ENCODE results near the gene ERFL.

Gene ERFL

DNA sequence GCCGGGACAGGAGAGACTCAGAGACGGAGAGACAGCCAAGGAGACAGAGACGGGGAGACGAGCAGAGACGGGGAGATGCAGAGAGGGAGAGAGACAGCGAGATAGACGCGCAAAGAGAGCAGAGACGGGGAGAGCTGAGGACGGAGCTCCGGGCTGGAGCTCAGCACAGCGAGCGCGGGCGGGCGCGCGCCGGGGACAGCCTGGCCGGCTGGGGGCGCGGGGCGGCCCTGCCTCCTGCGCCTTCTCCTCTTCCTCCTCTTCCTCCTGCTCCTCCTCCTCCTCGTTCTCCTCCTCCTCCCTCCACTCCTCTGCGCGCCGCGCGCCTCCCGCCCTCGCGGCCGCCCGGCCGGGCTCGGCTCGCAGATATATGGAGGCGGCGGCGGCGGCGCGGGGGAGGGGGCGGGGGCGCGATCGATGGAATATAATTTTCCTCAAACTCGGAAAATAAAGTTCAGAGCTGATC, at the start of gene ERFL:
Gene ERFL, minus strand, starts transcription at position 229 of the 463 bp plus-strand sequence. CDS start 15,530 bp downstream, outside the sequence.
- no peak within 1 kb of the TSS for H2AFZ ChIP-seq (ENCODE audit: low read depth)
- H3K27ac ChIP-seq: no peak within 1 kb of the TSS
- no peaks in the 10 kb centered on the region for H3K4me1 ChIP-seq (ENCODE audit: low read depth, poor library complexity, severe bottlenecking)
- peaks cover 91% of the 10 kb centered on the region for H3K27me3 ChIP-seq (ENCODE audit: insufficient read depth, low read depth)
- H3K4me3 ChIP-seq (IDR thresholded peaks at IDR 0.05; ENCODE audit: insufficient read depth, low read depth, low read length): no peak within 1 kb of the TSS
- H4K20me1 ChIP-seq (ENCODE audit: insufficient read depth): no peaks in the 10 kb centered on the region
- TF ChIP-seq CTCF (conservative IDR thresholded peaks at IDR 0.05; ENCODE audit: low read depth, low read length): no peak
- H3K4me2 ChIP-seq: no peak within 1 kb of the TSS
- H3K79me2 ChIP-seq (ENCODE audit: insufficient read depth, low read depth): no peaks in the 10 kb centered on the region
- H3K9ac ChIP-seq: no peak within 1 kb of the TSS
- no peaks in the 10 kb centered on the region for H3K36me3 ChIP-seq (ENCODE audit: insufficient read depth)

DNA sequence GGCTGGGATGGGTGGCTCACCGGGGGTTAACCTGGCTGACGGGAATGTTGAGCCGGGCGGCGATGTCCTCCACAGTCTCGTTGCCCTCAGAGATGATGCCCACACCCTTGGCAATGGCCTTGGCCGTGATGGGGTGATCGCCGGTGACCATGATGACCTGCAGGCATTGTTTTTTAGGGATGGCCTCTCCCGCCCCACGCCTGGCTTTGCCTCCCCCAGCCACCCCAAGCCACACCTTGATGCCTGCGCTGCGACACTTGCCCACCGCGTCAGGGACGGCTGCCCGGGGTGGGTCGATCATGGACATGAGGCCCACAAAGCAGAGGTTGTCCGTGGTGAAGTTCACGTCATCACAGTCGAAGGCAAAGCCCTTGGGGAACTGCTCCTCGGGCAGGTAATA, 49.7 kb upstream of the ERFL start:
- Histone ChIP-seq H3K4me1 (ENCODE audit: low read depth, poor library complexity, severe bottlenecking) (no peaks in the 10 kb centered on the region), H3K27ac (no peak overlapping the region), H3K27me3 (ENCODE audit: insufficient read depth, low read depth) (peaks cover 98% of the 10 kb centered on the region), H3K79me2 (ENCODE audit: insufficient read depth, low read depth) (no peaks in the 10 kb centered on the region), H3K9ac (no peak overlapping the region), H4K20me1 (ENCODE audit: insufficient read depth) (no peaks in the 10 kb centered on the region), H3K4me3 (IDR thresholded peaks at IDR 0.05; ENCODE audit: insufficient read depth, low read depth, low read length) (no peak overlapping the region), H3K4me2 (no peak overlapping the region), H2AFZ (ENCODE audit: low read depth) (no peak overlapping the region), H3K36me3 (ENCODE audit: insufficient read depth) (no peaks in the 10 kb centered on the region)
- TF ChIP-seq CTCF (conservative IDR thresholded peaks at IDR 0.05; ENCODE audit: low read depth, low read length): no peak

DNA sequence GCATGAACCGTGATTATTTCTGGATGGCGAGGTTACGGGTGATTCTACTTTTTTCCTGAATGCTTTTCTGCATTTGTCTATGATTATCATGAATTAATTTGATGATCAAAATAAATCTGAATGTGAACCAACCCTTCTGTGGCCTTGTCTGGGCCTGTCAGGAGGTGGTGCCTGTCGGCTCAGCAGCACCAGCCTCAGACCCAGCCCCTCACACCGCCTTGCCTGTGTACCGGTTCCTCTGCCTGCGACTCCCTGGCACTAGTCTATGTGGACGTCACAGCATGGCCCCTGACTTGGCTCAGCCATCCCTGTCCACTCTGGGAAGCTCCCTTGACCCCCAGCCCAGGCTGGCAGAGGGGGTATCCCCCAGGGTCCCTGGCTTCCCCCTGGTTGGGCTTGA, 46.4 kb upstream of the ERFL start:
- Histone ChIP-seq H3K27me3 (ENCODE audit: insufficient read depth, low read depth) (peaks cover 95% of the 10 kb centered on the region), H3K4me3 (IDR thresholded peaks at IDR 0.05; ENCODE audit: insufficient read depth, low read depth, low read length) (no peak overlapping the region), H3K9ac (no peak overlapping the region), H3K27ac (no peak overlapping the region), H3K79me2 (ENCODE audit: insufficient read depth, low read depth) (no peaks in the 10 kb centered on the region), H3K36me3 (ENCODE audit: insufficient read depth) (no peaks in the 10 kb centered on the region), H2AFZ (ENCODE audit: low read depth) (no peak overlapping the region), H3K4me1 (ENCODE audit: low read depth, poor library complexity, severe bottlenecking) (no peaks in the 10 kb centered on the region), H4K20me1 (ENCODE audit: insufficient read depth) (no peaks in the 10 kb centered on the region), H3K4me2 (no peak overlapping the region)
- no peak for TF ChIP-seq CTCF (conservative IDR thresholded peaks at IDR 0.05; ENCODE audit: low read depth, low read length)

DNA sequence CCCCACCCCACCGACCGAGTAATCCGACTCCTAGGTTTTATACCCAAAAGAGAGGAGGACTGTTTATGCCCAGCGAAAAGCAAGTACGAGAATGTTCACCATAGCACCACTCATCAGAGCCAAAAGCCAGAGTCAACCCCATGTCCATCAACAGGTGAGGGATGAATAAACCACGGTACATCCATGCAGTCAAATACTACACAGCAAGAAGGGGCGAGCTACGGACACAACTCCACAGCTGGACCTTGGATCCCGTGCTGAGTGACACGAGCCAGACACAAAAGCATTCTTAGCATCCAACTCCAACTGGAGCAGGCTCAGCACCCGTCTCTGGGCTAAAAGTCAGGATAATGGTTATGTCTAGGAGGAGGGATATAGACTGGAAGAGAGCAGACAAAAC, 43.1 kb upstream of the ERFL start:
- peaks cover 95% of the 10 kb centered on the region for H3K27me3 ChIP-seq (ENCODE audit: insufficient read depth, low read depth)
- H4K20me1 ChIP-seq (ENCODE audit: insufficient read depth): no peaks in the 10 kb centered on the region
- H2AFZ ChIP-seq (ENCODE audit: low read depth): no peak overlapping the region
- H3K4me3 ChIP-seq (IDR thresholded peaks at IDR 0.05; ENCODE audit: insufficient read depth, low read depth, low read length): no peak overlapping the region
- H3K9ac ChIP-seq: no peak overlapping the region
- no peak overlapping the region for H3K27ac ChIP-seq
- no peak overlapping the region for H3K4me2 ChIP-seq
- TF ChIP-seq CTCF (conservative IDR thresholded peaks at IDR 0.05; ENCODE audit: low read depth, low read length): no peak
- H3K79me2 ChIP-seq (ENCODE audit: insufficient read depth, low read depth): no peaks in the 10 kb centered on the region
- no peaks in the 10 kb centered on the region for H3K36me3 ChIP-seq (ENCODE audit: insufficient read depth)
- no peaks in the 10 kb centered on the region for H3K4me1 ChIP-seq (ENCODE audit: low read depth, poor library complexity, severe bottlenecking)

Data from KMS-11 (cell line).